A549 (cell line): ENCODE results near the gene CLIP1.

Experiments
- TF ChIP-seq, protein P1 (sequence below): fragments of 200-600 bp; sonication (generic); IDR thresholded peaks from 2 replicates; pipeline ENCODE4 v1.6.1; 2016; ENCODE audit warnings: antibody characterized with exemption, mild to moderate bottlenecking, moderate library complexity
- TF ChIP-seq, protein P2 (sequence below): fragments of >200 bp; sonication (Bioruptor Twin); formaldehyde crosslinking; IDR thresholded peaks from 3 replicates; pipeline ENCODE4 v1.5.1; 2016

DNA sequence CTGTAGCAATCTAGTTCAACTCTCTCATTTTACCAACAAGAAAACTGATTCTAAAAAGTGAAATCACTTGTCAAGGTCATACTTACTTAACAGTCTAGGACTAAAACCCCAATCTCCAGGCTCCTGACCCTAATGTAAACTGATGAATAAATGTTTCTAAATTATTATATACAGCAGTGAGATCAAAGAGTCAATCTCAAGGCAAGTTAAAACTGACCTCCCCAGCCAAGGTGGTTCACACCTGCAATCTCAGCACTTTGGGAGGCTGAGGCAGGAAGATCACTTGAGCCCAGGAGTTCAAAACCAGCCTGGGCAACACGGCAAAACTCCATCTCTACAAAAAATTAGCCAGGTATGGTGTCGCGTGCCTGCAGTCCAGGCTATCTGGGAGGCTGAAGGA is 15.3 kb downstream of the CLIP1 start:
- TF ChIP-seq, protein P1, sequence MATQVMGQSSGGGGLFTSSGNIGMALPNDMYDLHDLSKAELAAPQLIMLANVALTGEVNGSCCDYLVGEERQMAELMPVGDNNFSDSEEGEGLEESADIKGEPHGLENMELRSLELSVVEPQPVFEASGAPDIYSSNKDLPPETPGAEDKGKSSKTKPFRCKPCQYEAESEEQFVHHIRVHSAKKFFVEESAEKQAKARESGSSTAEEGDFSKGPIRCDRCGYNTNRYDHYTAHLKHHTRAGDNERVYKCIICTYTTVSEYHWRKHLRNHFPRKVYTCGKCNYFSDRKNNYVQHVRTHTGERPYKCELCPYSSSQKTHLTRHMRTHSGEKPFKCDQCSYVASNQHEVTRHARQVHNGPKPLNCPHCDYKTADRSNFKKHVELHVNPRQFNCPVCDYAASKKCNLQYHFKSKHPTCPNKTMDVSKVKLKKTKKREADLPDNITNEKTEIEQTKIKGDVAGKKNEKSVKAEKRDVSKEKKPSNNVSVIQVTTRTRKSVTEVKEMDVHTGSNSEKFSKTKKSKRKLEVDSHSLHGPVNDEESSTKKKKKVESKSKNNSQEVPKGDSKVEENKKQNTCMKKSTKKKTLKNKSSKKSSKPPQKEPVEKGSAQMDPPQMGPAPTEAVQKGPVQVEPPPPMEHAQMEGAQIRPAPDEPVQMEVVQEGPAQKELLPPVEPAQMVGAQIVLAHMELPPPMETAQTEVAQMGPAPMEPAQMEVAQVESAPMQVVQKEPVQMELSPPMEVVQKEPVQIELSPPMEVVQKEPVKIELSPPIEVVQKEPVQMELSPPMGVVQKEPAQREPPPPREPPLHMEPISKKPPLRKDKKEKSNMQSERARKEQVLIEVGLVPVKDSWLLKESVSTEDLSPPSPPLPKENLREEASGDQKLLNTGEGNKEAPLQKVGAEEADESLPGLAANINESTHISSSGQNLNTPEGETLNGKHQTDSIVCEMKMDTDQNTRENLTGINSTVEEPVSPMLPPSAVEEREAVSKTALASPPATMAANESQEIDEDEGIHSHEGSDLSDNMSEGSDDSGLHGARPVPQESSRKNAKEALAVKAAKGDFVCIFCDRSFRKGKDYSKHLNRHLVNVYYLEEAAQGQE = no peak
- TF ChIP-seq, protein P2, sequence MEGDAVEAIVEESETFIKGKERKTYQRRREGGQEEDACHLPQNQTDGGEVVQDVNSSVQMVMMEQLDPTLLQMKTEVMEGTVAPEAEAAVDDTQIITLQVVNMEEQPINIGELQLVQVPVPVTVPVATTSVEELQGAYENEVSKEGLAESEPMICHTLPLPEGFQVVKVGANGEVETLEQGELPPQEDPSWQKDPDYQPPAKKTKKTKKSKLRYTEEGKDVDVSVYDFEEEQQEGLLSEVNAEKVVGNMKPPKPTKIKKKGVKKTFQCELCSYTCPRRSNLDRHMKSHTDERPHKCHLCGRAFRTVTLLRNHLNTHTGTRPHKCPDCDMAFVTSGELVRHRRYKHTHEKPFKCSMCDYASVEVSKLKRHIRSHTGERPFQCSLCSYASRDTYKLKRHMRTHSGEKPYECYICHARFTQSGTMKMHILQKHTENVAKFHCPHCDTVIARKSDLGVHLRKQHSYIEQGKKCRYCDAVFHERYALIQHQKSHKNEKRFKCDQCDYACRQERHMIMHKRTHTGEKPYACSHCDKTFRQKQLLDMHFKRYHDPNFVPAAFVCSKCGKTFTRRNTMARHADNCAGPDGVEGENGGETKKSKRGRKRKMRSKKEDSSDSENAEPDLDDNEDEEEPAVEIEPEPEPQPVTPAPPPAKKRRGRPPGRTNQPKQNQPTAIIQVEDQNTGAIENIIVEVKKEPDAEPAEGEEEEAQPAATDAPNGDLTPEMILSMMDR = no peak
